Left lung (tissue), 10 donors: ENCODE data around the gene COG5. TPM values are rescaled to one million over a fixed set of nuclear protein-coding genes. Genes with fewer than 3 reads are reported as not detected.

Source experiments
- ATAC-seq: fragments of 200-7000 bp; cut with Tn5 transposase; one replicate; pipeline ENCODE4 v1.9.1; 2020; ENCODE audit warnings: moderate library complexity
- DNase-seq, 4 donors: peaks; one replicate each; pipeline ENCODE4 v3.0.0-alpha.2; 2013 to 2020
- H3K27ac ChIP-seq, 2 donors: fragments of 200-600 bp; sonication (generic) in 1 of 2; one replicate each; pipeline versions ENCODE4 v1.5.0 to v1.8.0; 2020 to 2021
- H3K27me3 ChIP-seq, 2 donors: fragments of 200-600 bp; sonication (generic) in 1 of 2; one replicate each; pipeline versions ENCODE4 v1.5.0 to v1.8.0; 2020 to 2021
- H3K36me3 ChIP-seq, 2 donors: fragments of 200-600 bp; sonication (generic) in 1 of 2; one replicate each; pipeline versions ENCODE4 v1.5.0 to v1.8.0; 2020 to 2021
- H3K4me1 ChIP-seq, 2 donors: fragments of 200-600 bp; one replicate each; pipeline ENCODE4 v1.8.0; 2021
- H3K4me3 ChIP-seq, 2 donors: fragments of 200-600 bp; sonication (generic) in 1 of 2; one replicate each; pipeline versions ENCODE4 v1.5.0 to v1.8.0; 2020 to 2021; ENCODE audit warnings: mild to moderate bottlenecking in 1 of 2
- H3K9me3 ChIP-seq, 2 donors: fragments of 200-600 bp; sonication (generic) in 1 of 2; one replicate each; pipeline versions ENCODE4 v1.5.0 to v1.8.0; 2020 to 2021
- intact Hi-C, 2 donors: fragments of 100-400 bp; cut with DNase I; formaldehyde crosslinking; loops; one replicate each; pipeline versions ENCODE4 v1.11.2 to v1.14.2; 2022
- polyA plus RNA-seq, 6 donors: library from polyadenylated mRNA; unstranded; fragments of 120-200 nt; gene quantifications; one replicate each; pipeline ENCODE4 v1.2.1, GENCODE V29; 2013; ENCODE audit not compliant: insufficient read length in 6 of 6
- total RNA-seq, 2 donors: library from RNA; stranded (reverse); fragmentation: NEBNext Ultra II Directional; extraction: Animal tissue kit (Norgen Biotek cat#: 25700); gene quantifications; one replicate each; pipeline ENCODE4 v1.2.1, GENCODE V29; 2021
- TF ChIP-seq, protein P1 (sequence below), 2 donors: fragments of 200-600 bp; sonication (generic) in 1 of 2; IDR thresholded peaks; one replicate each; pipeline versions ENCODE4 v1.5.0 to v1.8.0; 2021; ENCODE audit warnings: antibody characterized with exemption in 2 of 2
- donor health status: DM: no; HTN: yes; CAD: no.
- donor health status: DM: no; HTN: no; CAD: no.

The COG5 gene
- total and polyA plus RNA-seq, 8 donors, result 26.9 to 42.6 (median 33.4) TPM

DNA sequence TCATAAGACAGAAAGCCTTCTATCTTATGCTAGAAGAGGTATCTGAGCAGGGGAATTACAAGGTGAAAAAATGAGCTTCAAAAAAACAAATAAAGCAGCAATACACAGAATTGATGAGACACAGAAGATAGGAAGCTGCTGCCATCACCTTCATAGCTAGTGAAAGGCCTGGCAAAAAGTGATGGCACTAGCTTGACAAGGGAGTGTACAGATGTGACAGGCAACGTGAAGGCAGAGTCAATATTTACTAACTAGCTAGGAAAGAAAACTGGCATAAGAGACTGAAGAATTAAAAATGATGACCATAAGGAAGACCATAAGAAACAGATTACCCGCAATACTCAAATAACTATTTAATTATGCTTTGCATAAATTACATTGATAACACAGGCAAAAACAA is 84.4 kb downstream of the COG5 start:
- no peaks in the 10 kb centered on the region for H3K27me3 ChIP-seq
- intact Hi-C loops, result no loop called here
- ATAC-seq (no peak), DNase-seq (no peak)
- no peaks in the 10 kb centered on the region for H3K4me1 ChIP-seq
- no peak overlapping the region for H3K27ac ChIP-seq
- no peaks in the 10 kb centered on the region for H3K9me3 ChIP-seq
- H3K4me3 ChIP-seq, result no peak overlapping the region
- no peaks in the 10 kb centered on the region for H3K36me3 ChIP-seq
- TF ChIP-seq, protein P1, sequence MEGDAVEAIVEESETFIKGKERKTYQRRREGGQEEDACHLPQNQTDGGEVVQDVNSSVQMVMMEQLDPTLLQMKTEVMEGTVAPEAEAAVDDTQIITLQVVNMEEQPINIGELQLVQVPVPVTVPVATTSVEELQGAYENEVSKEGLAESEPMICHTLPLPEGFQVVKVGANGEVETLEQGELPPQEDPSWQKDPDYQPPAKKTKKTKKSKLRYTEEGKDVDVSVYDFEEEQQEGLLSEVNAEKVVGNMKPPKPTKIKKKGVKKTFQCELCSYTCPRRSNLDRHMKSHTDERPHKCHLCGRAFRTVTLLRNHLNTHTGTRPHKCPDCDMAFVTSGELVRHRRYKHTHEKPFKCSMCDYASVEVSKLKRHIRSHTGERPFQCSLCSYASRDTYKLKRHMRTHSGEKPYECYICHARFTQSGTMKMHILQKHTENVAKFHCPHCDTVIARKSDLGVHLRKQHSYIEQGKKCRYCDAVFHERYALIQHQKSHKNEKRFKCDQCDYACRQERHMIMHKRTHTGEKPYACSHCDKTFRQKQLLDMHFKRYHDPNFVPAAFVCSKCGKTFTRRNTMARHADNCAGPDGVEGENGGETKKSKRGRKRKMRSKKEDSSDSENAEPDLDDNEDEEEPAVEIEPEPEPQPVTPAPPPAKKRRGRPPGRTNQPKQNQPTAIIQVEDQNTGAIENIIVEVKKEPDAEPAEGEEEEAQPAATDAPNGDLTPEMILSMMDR (IDR thresholded peaks at IDR 0.05), result no peak

DNA sequence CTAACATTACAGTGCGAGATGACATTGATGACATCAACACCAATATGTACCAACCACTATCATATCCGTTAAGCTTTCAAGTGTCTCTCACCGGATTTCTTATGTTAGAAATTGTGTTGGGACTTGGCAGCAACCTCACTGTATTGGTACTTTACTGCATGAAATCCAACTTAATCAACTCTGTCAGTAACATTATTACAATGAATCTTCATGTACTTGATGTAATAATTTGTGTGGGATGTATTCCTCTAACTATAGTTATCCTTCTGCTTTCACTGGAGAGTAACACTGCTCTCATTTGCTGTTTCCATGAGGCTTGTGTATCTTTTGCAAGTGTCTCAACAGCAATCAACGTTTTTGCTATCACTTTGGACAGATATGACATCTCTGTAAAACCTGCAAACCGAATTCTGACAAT is 89.6 kb downstream of the COG5 start:
- Histone ChIP-seq H3K4me1 (peaks cover 0 to 9% of the 10 kb centered on the region in 2 donors), H3K27ac (no peak overlapping the region), H3K4me3 (no peak overlapping the region), H3K9me3 (no peaks in the 10 kb centered on the region), H3K36me3 (no peaks in the 10 kb centered on the region), H3K27me3 (no peaks in the 10 kb centered on the region)
- no peak for ATAC-seq
- TF ChIP-seq, protein P1 (IDR thresholded peaks at IDR 0.05), result no peak
- intact Hi-C loops, result no loop called here
- DNase-seq, result no peak

DNA sequence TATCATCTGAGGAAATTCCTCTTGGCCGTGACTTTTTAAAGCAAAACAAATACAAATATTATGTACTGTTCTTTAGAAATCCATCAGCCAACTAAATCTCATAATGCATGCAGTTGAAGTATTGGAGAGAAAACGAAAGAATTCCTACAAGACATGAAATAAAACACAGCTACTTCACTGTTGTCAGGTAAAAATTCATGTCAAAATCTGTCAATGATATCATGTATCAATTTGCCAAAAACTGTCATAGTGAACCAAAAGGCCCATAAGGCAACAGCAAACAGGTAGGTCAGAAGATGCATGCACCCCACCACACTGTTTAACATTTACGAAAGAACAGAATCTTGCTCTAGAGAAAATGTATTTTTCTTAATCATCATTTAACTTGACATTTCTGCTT is 91.6 kb downstream of the COG5 start:
- TF ChIP-seq, protein P1 (IDR thresholded peaks at IDR 0.05), result no peak
- Histone ChIP-seq H3K4me3 (no peak overlapping the region), H3K27ac (no peak overlapping the region), H3K27me3 (no peaks in the 10 kb centered on the region), H3K4me1 (peaks cover 0 to 9% of the 10 kb centered on the region in 2 donors), H3K9me3 (no peaks in the 10 kb centered on the region), H3K36me3 (no peaks in the 10 kb centered on the region)
- DNase-seq, result no peak
- intact Hi-C loops, result no loop called here
- ATAC-seq, result no peak

DNA sequence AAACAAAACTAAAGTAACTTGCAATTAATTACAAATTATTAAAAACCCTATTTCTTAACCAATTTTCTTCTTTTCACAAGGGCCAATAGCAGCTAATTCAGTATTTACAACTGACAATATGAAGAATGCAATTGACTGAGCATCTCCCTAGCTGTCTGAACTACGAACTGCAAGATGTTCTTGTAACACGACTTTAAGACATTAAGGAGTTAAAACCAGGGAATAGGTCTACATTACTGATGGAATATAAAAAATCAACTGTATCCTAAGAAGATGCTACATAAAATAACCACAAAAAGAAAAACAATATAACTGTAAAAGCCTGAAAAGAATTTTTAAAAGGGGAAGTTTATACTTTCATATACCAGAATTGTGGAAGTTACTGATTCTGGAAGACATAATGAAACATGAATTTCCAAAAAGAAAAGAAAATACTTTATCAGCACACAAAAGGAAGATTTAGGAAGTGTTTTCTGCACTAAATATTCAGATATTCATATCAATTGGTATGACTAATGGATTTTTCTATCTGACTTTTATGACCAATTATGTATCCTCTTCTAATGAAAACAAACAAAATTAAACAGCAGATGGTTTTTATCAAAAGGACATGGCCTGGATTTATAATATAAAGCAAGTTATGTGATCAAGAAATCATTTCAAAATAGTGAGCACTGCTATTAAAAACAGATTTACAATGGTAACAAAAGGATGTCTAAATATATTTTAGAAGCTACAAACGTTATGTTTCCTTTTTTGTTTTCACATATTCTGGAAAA is 92.2 kb downstream of the COG5 start:
- ATAC-seq, result no peak
- TF ChIP-seq, protein P1 (IDR thresholded peaks at IDR 0.05), result no peak
- Histone ChIP-seq H3K4me3 (no peak overlapping the region), H3K36me3 (no peaks in the 10 kb centered on the region), H3K27ac (no peak overlapping the region), H3K27me3 (no peaks in the 10 kb centered on the region), H3K9me3 (no peaks in the 10 kb centered on the region), H3K4me1 (peaks cover 0 to 9% of the 10 kb centered on the region in 2 donors)
- DNase-seq, result no peak
- intact Hi-C loops, result no loop called here

DNA sequence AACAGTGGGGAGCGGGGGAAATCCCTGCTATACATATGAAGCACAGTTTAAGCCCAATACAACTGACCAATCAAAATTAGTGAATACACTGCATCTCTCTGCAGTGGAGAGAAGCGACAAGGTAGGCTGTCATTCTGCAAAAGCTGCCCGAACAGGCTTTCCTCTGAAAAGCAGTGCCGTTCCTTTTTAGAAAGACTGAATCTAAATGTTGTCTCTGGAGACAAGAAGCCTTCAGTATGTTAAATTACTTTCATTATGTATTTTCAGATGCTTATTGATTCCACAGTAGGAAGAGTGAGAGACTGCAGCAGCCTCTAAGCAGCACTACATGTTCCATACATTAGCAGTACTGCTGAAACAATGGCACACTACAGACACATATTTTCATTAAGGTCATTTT is 93.8 kb downstream of the COG5 start, which contains the start of gene GPR22:
Gene GPR22 (plus strand): TSS at position 129 of the 400 bp plus-strand sequence. CDS start 4,004 bp downstream, outside the sequence.
- TF ChIP-seq, protein P1 (IDR thresholded peaks at IDR 0.05), result no peak
- Histone ChIP-seq H3K4me3 (no peak within 1 kb of the TSS), H3K27me3 (no peaks in the 10 kb centered on the region), H3K4me1 (peaks cover 0 to 9% of the 10 kb centered on the region in 2 donors), H3K27ac (no peak within 1 kb of the TSS), H3K9me3 (no peaks in the 10 kb centered on the region), H3K36me3 (no peaks in the 10 kb centered on the region)
- ATAC-seq (no peak), DNase-seq (no peak)
- intact Hi-C loops, result no loop called here
